HEK293T (cell line): ENCODE results near the gene HTR2C.

Source experiments
- CTCF ChIA-PET: fragments of 350-600 bp; formaldehyde crosslinking; extraction: SDS; loops from one replicate; lab custom pipeline; 2021; ENCODE audit warnings: antibody characterized with exemption, inconsistent platforms; lab: Yijun Ruan, JAX
- POLR2A ChIA-PET: fragments of 350-600 bp; formaldehyde crosslinking; extraction: SDS; loops from one replicate; lab custom pipeline; 2020; ENCODE audit warnings: antibody characterized with exemption, inconsistent platforms; lab: Yijun Ruan, JAX
- DNase-seq: peaks from one replicate; pipeline ENCODE4 v3.0.0; 2012; ENCODE audit warnings: mixed read lengths; ENCODE audit errors: extremely low spot score
- ARNT ChIP-seq: fragments of 450-650 bp; IDR thresholded peaks from 2 replicates; pipeline ENCODE4 v1.6.1; 2017; ENCODE audit warnings: mild to moderate bottlenecking
- BHLHE40 ChIP-seq: fragments of 450-650 bp; IDR thresholded peaks from 2 replicates; pipeline ENCODE4 v1.6.1; 2016; ENCODE audit warnings: mild to moderate bottlenecking, moderate library complexity, borderline replicate concordance
- CTBP1 ChIP-seq: fragments of 450-650 bp; IDR thresholded peaks from 2 replicates; pipeline ENCODE4 v1.6.1; 2016; ENCODE audit warnings: borderline replicate concordance
- ELF4 ChIP-seq: fragments of 450-650 bp; IDR thresholded peaks from 2 replicates; pipeline ENCODE4 v1.6.1; 2017; ENCODE audit warnings: antibody characterized with exemption
- FOXA1 ChIP-seq: fragments of 450-650 bp; IDR thresholded peaks from 2 replicates; pipeline ENCODE4 v1.6.1; 2016; ENCODE audit warnings: mild to moderate bottlenecking
- FOXK2 ChIP-seq: fragments of 450-650 bp; IDR thresholded peaks from 2 replicates; pipeline ENCODE4 v1.6.1; 2016; ENCODE audit warnings: mild to moderate bottlenecking
- FOXM1 ChIP-seq: fragments of 450-650 bp; IDR thresholded peaks from 2 replicates; pipeline ENCODE4 v1.6.1; 2017; ENCODE audit warnings: mild to moderate bottlenecking, borderline replicate concordance
- HDGF ChIP-seq: fragments of 450-650 bp; IDR thresholded peaks from 2 replicates; pipeline ENCODE4 v1.6.1; 2017; ENCODE audit warnings: antibody characterized with exemption, borderline replicate concordance
- L3MBTL2 ChIP-seq: fragments of 450-650 bp; conservative IDR thresholded peaks from 2 replicates; pipeline ENCODE4 v1.6.1; 2016; ENCODE audit warnings: mild to moderate bottlenecking
- LEF1 ChIP-seq: fragments of 450-650 bp; IDR thresholded peaks from 2 replicates; pipeline ENCODE4 v1.6.1; 2017; ENCODE audit warnings: mild to moderate bottlenecking, borderline replicate concordance
- NFRKB ChIP-seq: fragments of 450-650 bp; IDR thresholded peaks from 2 replicates; pipeline ENCODE4 v1.6.1; 2016; ENCODE audit warnings: mild to moderate bottlenecking, moderate library complexity
- SP1 ChIP-seq: fragments of 450-650 bp; IDR thresholded peaks from 2 replicates; pipeline ENCODE4 v1.6.1; 2017
- SUZ12 ChIP-seq: fragments of 450-650 bp; IDR thresholded peaks from 2 replicates; pipeline ENCODE4 v1.6.1; 2016; ENCODE audit warnings: mild to moderate bottlenecking
- TARDBP ChIP-seq: fragments of 450-650 bp; IDR thresholded peaks from 2 replicates; pipeline ENCODE4 v1.6.1; 2016
- ZNF384 ChIP-seq: fragments of 450-650 bp; IDR thresholded peaks from 2 replicates; pipeline ENCODE4 v1.6.1; 2016
- TF ChIP-seq, protein P1 (sequence below): fragments of 450-650 bp; IDR thresholded peaks from 2 replicates; pipeline ENCODE4 v1.6.1; 2016

Gene HTR2C

DNA sequence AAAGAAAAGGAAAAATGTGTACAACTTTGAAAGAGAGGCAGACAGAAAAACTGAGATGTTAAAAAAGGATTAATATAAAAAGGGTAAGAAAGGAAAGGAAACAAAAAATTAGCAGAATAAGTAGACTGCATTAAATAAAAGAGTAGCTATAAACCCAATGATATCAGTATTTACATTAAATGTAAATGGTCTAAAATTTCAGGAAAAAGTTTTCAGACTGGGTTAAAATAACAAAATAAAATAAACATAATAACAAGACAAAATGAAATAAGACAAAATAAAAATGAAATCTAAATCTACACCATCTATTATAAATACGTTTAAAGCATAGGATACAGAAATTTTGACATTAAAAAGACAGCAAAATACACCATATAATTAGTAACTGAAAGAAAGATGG lies 199.0 kb downstream of the HTR2C start:
- POLR2A ChIA-PET = no interaction called here
- TF ChIP-seq SUZ12 (no peak), SP1 (no peak), FOXA1 (no peak), HDGF (no peak), CTBP1 (no peak), ARNT (no peak), L3MBTL2 (no peak), NFRKB (no peak), ZNF384 (no peak), ELF4 (no peak), BHLHE40 (no peak), FOXK2 (no peak), TARDBP (no peak), LEF1 (no peak)
- TF ChIP-seq, protein P1, sequence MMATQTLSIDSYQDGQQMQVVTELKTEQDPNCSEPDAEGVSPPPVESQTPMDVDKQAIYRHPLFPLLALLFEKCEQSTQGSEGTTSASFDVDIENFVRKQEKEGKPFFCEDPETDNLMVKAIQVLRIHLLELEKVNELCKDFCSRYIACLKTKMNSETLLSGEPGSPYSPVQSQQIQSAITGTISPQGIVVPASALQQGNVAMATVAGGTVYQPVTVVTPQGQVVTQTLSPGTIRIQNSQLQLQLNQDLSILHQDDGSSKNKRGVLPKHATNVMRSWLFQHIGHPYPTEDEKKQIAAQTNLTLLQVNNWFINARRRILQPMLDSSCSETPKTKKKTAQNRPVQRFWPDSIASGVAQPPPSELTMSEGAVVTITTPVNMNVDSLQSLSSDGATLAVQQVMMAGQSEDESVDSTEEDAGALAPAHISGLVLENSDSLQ = no peak
- CTCF ChIA-PET = no interaction called here
- DNase-seq = no peak

DNA sequence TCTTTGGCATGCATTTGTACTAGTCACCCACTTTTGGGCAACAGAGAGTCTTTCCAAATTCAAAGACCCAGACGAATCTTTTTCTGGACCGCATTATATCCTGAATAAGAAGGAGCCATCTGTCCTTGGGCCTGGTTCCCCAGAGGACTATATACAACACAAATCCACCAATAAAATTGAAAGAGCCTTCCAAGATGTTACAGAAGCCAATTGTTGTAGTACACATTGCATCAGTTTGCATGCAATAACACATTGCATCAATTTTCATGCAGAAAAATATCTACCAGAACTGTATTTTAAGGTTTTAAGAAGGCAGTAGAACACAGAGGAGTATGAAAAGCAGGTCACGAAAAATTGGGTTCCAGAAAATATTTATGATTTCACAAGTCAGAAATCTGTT lies 203.2 kb downstream of the HTR2C start:
- TF ChIP-seq NFRKB = no peak
- no peak for TF ChIP-seq ELF4
- no peak for TF ChIP-seq ARNT
- TF ChIP-seq CTBP1 = no peak
- no peak for TF ChIP-seq TARDBP
- no peak for TF ChIP-seq FOXM1
- no peak for TF ChIP-seq FOXA1
- no peak for TF ChIP-seq LEF1
- TF ChIP-seq ZNF384 = no peak
- TF ChIP-seq L3MBTL2 = no peak
- no peak for TF ChIP-seq BHLHE40
- no peak for TF ChIP-seq SUZ12
- TF ChIP-seq HDGF = no peak
- no peak for TF ChIP-seq SP1
- TF ChIP-seq, protein P1 = no peak
- ChIA-PET CTCF (no interaction called here), POLR2A (no interaction called here)
- DNase-seq = no peak

DNA sequence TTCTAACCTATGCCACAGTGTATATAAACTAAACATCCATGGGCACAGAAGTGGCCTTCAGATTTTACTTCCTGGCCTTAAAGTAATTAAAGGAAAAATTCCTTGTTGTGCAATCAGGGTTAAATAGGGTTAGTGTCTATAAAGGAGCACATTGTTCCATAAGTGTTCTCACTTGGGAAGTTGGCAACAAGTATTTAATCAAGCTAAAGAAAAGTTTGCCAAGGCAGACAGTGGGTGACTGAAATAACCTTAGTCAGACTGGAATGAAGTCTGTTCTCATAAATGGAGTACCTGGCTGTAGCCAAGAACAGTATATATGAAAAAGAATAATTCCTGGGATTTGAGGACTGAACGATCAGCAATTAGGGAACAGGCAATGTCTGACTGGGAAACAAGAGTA lies 213.6 kb downstream of the HTR2C start:
- DNase-seq = no peak
- CTCF ChIA-PET = no interaction called here
- POLR2A ChIA-PET = no interaction called here

GRCh38 chrX:114798907-114799306 lies 215.0 kb downstream of the HTR2C start:
- TF ChIP-seq L3MBTL2 = no peak
- TF ChIP-seq CTBP1 = no peak
- TF ChIP-seq NFRKB = no peak
- TF ChIP-seq SP1 = no peak
- TF ChIP-seq SUZ12 = no peak
- TF ChIP-seq, protein P1 = no peak
- TF ChIP-seq TARDBP = no peak
- TF ChIP-seq ARNT = no peak
- TF ChIP-seq BHLHE40 = no peak
- no peak for TF ChIP-seq FOXK2
- TF ChIP-seq FOXM1 = no peak
- TF ChIP-seq ELF4 = no peak
- TF ChIP-seq FOXA1 = no peak
- TF ChIP-seq HDGF = no peak
- no peak for TF ChIP-seq LEF1
- no peak for TF ChIP-seq ZNF384
- CTCF ChIA-PET = no interaction called here
- no peak for DNase-seq
- POLR2A ChIA-PET = no interaction called here

More for the DNA sequence above, 213.6 kb downstream of the HTR2C start:
- TF ChIP-seq SP1 (no peak), ARNT (no peak), CTBP1 (no peak), SUZ12 (no peak), ELF4 (no peak)

- CTCF ChIA-PET = no interaction called here
- TF ChIP-seq FOXM1 (no peak), L3MBTL2 (no peak), FOXK2 (no peak), LEF1 (no peak), NFRKB (no peak), SP1 (no peak), ZNF384 (no peak), BHLHE40 (no peak), CTBP1 (no peak), SUZ12 (no peak), ARNT (no peak), TARDBP (no peak), ELF4 (no peak), FOXA1 (no peak), HDGF (no peak)
- TF ChIP-seq, protein P1 = no peak
- DNase-seq = no peak
- POLR2A ChIA-PET = no interaction called here
Measured at GRCh38 chrX:114800719-114801118, 216.8 kb downstream of the HTR2C start.
